Measurements from ENCODE around the gene TPCN1.

The TPCN1 gene

GRCh38 chr12:113306382-113306781 lies 85.1 kb downstream of the TPCN1 start (continued):
- 0 out of 2 replicates have a peak, but pooled peaks have one; percentile 32 for TF ChIP-seq KLF17 (tag by site-specific recombination; IDR thresholded peaks at IDR 0.05)
- no peak for TF ChIP-seq ZNF488 (tag by site-specific recombination; IDR thresholded peaks at IDR 0.05)
- TF ChIP-seq ZFHX2 (tag by site-specific recombination; conservative IDR thresholded peaks at IDR 0.05): peak; percentile 96

- CTCF ChIA-PET: interaction anchor here (0.5 to 2.0 kb wide), 6 partner anchors 46 to 151 kb away, joined by 3 to 11 read pairs (median 4); no protein-coding TSS in a partner anchor
- H3K36me3 ChIP-seq (ENCODE audit: control insufficient read depth in 2 of 2, insufficient read depth in 1 of 2, low read length in 2 of 2): peaks cover 0 to 19% of the 10 kb centered on the region in 2 experiments; a peak in 1 of 3 replicates
- no peaks in the 10 kb centered on the region for H3K4me1 ChIP-seq (ENCODE audit: control insufficient read depth, insufficient read depth, low read length)
- no peak overlapping the region for H3K4me3 ChIP-seq (ENCODE audit: low read depth, low read length)
- no peaks in the 10 kb centered on the region for H3K9me3 ChIP-seq (ENCODE audit: control insufficient read depth, insufficient read depth, low read depth, low read length)
- H3K27ac ChIP-seq (ENCODE audit: extremely low read depth, low read depth, low read length): no peak overlapping the region
- POLR2A ChIA-PET: no interaction called here
- TF ChIP-seq ZNF221 (tag by site-specific recombination; IDR thresholded peaks at IDR 0.05; ENCODE audit: borderline replicate concordance): no peak
- no peak for TF ChIP-seq ZSCAN5A (tag by site-specific recombination; IDR thresholded peaks at IDR 0.05)
- TF ChIP-seq ZXDB (tag by site-specific recombination; IDR thresholded peaks at IDR 0.05): no peak
- no peak for TF ChIP-seq FEZF1 (tag by site-specific recombination; IDR thresholded peaks at IDR 0.05)
- no peak for TF ChIP-seq EGR2 (tag by site-specific recombination; IDR thresholded peaks at IDR 0.05; ENCODE audit: low read depth)
- no peak for TF ChIP-seq BCL6B (tag by site-specific recombination; IDR thresholded peaks at IDR 0.05)
- no peak for TF ChIP-seq ZNF350 (tag by site-specific recombination; IDR thresholded peaks at IDR 0.05)
- no peak for TF ChIP-seq ATF2 (tag by site-specific recombination; IDR thresholded peaks at IDR 0.05; ENCODE audit: low read depth)
- TF ChIP-seq ZBTB44 (tag by site-specific recombination; IDR thresholded peaks at IDR 0.05): no peak
- TF ChIP-seq MEIS1 (CRISPR knock-in tag; IDR thresholded peaks at IDR 0.05; ENCODE audit: borderline replicate concordance): no peak
- peak; percentile 97 for TF ChIP-seq ZNF23 (tag by site-specific recombination; IDR thresholded peaks at IDR 0.05; ENCODE audit: borderline replicate concordance)
- TF ChIP-seq ZNF585B (tag by site-specific recombination; IDR thresholded peaks at IDR 0.05): no peak
- TF ChIP-seq ZNF433 (tag by site-specific recombination; IDR thresholded peaks at IDR 0.05; ENCODE audit: low read depth): no peak
- no peak for TF ChIP-seq ZNF292 (tag by site-specific recombination; IDR thresholded peaks at IDR 0.05; ENCODE audit: borderline replicate concordance, low read depth)
- no peak for TF ChIP-seq ZNF354C (tag by site-specific recombination; IDR thresholded peaks at IDR 0.05; ENCODE audit: borderline replicate concordance, low read depth)
- TF ChIP-seq IKZF3 (tag by site-specific recombination; IDR thresholded peaks at IDR 0.05): no peak
- TF ChIP-seq ZSCAN23 (tag by site-specific recombination; IDR thresholded peaks at IDR 0.05): no peak
- TF ChIP-seq ZBTB1 (tag by site-specific recombination; IDR thresholded peaks at IDR 0.05): no peak
- TF ChIP-seq ZNF391 (tag by site-specific recombination; IDR thresholded peaks at IDR 0.05; ENCODE audit: borderline replicate concordance, low read depth): no peak
- no peak for TF ChIP-seq ZNF248 (tag by site-specific recombination; IDR thresholded peaks at IDR 0.05)
- TF ChIP-seq SETDB1 (IDR thresholded peaks at IDR 0.05; ENCODE audit: insufficient read length, low read length): no peak
- TF ChIP-seq ZNF112 (tag by site-specific recombination; IDR thresholded peaks at IDR 0.05): no peak
- no peak for TF ChIP-seq ZNF658 (tag by site-specific recombination; IDR thresholded peaks at IDR 0.05)
- no peak for TF ChIP-seq REPIN1 (tag by site-specific recombination; IDR thresholded peaks at IDR 0.05; ENCODE audit: low read depth)
- TF ChIP-seq ZNF473 (tag by site-specific recombination; IDR thresholded peaks at IDR 0.05): no peak
- no peak for TF ChIP-seq KLF10 (tag by site-specific recombination; IDR thresholded peaks at IDR 0.05)
- TF ChIP-seq ZNF792 (tag by site-specific recombination; IDR thresholded peaks at IDR 0.05): no peak
- TF ChIP-seq ZBTB7A (tag by site-specific recombination; IDR thresholded peaks at IDR 0.05; ENCODE audit: low read depth): no peak
These were observed 89.2 kb downstream of the TPCN1 start for GRCh38 chr12:113310489-113310888.

Measured in HEK293 (cell line).